ENCODE measurements around the gene CCDC9B.

CCDC9B gene

GRCh38 chr15:40287505-40287904 is 53.2 kb downstream of the CCDC9B start:
- DNase-seq = peak; percentile 76

- DNase-seq = no peak
Observed at GRCh38 chr15:40286794-40287193, 53.9 kb downstream of the CCDC9B start.

- peak; percentile 75 for DNase-seq
Observed at GRCh38 chr15:40286061-40286532, 54.6 kb downstream of the CCDC9B start.

- peak; percentile 52 for DNase-seq
Observed at GRCh38 chr15:40285554-40286011, 55.2 kb downstream of the CCDC9B start.

- DNase-seq = no peak
Observed at GRCh38 chr15:40285151-40285550, 55.6 kb downstream of the CCDC9B start.

GRCh38 chr15:40283615-40284300 is 57.0 kb downstream of the CCDC9B start:
- no peak for DNase-seq

- no peak for DNase-seq
Observed at GRCh38 chr15:40282869-40283614, 57.7 kb downstream of the CCDC9B start, which contains the start of gene ANKRD63. TSS of gene ANKRD63 (minus strand) at chr15:40283064. CDS start at chr15:40282586, 478 bp downstream.

GRCh38 chr15:40282147-40282868 is 58.4 kb downstream of the CCDC9B start:
- DNase-seq = peak; percentile 24

GRCh38 chr15:40281801-40282146 is 59.0 kb downstream of the CCDC9B start:
- DNase-seq = no peak

All from inflammatory macrophage treated with lipopolysaccharide for 4 hours (primary cell).